IPS DF 19.7 (cell line): ENCODE results near the gene ARHGEF37.
"Not testable (repeated sequence)": the region's sequence is repeated elsewhere in the genome, so short reads cannot be mapped to it uniquely, and the experiment has no call there.

Experiments used
- DNase-seq: peaks from one replicate; pipeline ENCODE4 v3.0.0-alpha.2; 2013; ENCODE audit warnings: low read depth, low spot score

The ARHGEF37 gene

GRCh38 chr5:149647334-149647733, 66.0 kb downstream of the ARHGEF37 start:
- no peak for DNase-seq

GRCh38 chr5:149648464-149649393, 67.4 kb downstream of the ARHGEF37 start:
- DNase-seq, result not testable (repeated sequence)

- DNase-seq, result not testable (repeated sequence)
These were observed 68.4 kb downstream of the ARHGEF37 start for GRCh38 chr5:149649730-149650129.

DNA sequence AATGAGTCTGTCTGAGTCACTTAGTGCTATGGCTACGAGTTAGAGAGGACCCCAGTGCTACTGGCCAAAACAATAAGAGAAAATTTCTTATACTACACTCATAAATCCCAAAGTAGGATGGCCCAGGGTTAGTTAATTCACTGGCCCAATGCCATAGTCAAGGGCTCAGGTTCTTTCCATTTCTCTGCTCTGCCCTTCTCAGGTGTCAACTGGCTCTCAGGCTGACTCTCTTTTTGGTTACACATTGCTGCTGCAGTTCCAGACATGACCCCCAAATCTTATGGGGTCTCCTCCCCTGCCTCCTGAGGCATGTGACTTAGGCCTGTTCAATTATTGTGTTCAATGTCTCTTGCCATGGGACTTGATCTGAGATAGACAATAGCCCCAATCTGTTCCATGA, 70.4 kb downstream of the ARHGEF37 start:
- no peak for DNase-seq

GRCh38 chr5:149652697-149653096, 71.4 kb downstream of the ARHGEF37 start:
- DNase-seq, result no peak

DNA sequence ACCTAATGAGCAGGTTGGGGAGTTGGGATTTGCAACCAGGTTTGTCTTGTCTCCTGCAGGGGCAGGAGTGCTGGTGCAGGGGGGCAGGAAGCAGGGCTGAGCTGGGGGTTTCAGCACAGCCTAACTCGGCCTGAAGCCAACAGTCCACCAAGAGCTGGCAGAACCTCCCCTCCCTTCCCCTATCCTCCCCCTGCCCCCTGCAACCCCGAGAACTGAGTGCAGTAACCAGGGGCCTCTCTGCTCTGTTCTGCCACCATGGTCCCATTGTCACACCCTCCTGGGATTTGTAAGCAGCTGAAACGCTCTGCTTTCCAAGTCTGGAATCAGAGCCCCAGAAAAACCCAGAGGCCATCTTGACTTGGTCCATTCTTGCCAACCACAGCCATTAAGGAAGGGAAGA, 72.9 kb downstream of the ARHGEF37 start:
- DNase-seq, result no peak

GRCh38 chr5:149654883-149655505, 73.7 kb downstream of the ARHGEF37 start:
- no peak for DNase-seq

GRCh38 chr5:149656576-149657182, 75.4 kb downstream of the ARHGEF37 start:
- peak; percentile 33 for DNase-seq

DNA sequence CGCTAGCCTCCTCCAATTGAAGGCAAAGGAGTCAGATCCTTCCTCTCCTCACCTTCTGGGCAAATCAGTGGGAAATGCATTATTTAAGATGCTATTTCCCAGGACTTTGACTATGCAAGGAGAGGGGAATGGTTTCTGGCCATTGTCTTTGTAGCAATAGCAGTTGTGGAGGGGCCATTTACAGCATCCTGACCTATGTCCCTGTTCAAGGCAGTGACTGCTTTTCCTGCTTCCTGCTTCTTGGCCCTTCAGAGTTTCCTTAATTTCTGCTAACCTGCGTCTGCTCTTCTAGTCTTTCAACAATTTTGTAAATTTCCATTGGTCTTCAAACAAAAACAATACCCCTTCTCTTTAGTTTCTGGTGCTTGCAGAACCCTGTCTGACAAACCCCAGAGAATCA, 76.0 kb downstream of the ARHGEF37 start:
- no peak for DNase-seq

DNA sequence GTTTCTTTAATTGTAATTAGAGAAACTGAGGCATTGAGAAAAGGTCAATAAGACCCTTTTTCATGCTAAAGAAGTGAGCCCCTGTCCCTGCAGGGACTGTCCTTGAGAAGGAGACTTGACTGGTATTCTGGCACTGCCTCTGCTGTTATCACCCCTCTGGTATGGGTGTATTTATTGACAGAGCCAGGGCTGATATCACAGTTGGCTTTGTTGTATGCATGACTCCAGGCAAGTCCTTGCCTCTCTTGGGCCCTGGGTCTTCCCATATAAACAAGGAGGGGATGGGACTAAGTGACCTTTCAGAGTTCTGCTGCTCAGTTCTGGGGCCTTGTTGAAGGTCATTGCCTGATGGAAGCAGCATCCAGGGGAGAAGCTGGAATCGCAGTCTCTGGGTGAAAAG, 77.0 kb downstream of the ARHGEF37 start:
- no peak for DNase-seq

DNA sequence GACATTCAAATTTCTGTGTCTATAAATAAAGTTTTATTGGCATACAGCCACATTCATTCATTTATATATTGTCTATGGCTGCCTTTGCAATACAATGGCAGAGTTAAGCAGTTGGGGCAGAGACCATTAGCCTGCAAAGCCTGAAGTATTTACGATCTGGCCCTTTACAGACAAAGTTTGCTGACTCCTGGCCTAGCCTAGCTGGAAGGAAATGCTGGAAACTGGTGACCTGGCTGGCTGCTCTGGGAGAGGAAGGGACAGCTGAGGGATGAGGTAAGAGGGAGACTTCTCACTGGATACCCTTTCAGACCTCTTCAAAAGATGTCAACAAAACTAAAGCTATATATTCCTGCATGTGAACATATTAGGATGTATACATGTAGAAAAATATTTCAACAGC, 82.8 kb downstream of the ARHGEF37 start:
- no peak for DNase-seq

GRCh38 chr5:149664666-149665415, 83.5 kb downstream of the ARHGEF37 start:
- DNase-seq, result no peak

DNA sequence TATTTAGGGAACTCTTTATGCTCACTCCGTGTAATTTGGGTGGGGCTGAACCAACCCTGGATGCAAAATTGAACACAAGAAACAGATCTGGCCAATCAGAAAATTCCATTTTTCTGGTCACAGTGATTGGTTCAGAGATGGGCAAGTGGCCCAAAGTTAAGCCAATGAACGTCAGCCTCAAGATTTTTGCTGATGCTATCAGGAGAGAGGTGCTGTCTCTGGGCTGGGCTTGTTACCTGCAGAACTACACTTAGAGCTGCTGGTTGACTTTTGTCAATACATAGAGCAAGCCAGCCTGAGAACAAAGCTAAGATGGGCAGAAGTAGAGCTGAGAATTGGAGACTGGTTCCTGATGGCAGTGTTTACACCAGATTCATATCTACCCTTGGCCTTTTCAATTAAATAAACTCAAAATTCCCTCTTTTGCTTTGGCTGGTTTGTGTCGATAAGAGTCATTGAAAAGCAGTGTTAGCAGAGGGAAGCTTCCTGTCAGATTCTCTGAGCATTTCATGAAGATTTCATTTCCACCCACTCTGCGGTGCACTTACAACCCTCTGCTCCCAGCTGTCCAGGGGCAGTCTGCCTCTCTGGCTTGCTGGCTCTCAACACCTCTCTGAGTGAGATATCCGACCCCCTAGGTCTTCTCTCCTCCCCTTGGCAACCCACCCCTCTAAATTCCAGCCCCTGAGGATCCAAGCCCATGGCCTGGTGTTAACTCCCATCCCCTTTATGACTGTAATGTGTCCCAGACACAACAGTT, 84.3 kb downstream of the ARHGEF37 start:
- no peak for DNase-seq

- no peak for DNase-seq
These were observed 85.0 kb downstream of the ARHGEF37 start for GRCh38 chr5:149666212-149666852.

DNA sequence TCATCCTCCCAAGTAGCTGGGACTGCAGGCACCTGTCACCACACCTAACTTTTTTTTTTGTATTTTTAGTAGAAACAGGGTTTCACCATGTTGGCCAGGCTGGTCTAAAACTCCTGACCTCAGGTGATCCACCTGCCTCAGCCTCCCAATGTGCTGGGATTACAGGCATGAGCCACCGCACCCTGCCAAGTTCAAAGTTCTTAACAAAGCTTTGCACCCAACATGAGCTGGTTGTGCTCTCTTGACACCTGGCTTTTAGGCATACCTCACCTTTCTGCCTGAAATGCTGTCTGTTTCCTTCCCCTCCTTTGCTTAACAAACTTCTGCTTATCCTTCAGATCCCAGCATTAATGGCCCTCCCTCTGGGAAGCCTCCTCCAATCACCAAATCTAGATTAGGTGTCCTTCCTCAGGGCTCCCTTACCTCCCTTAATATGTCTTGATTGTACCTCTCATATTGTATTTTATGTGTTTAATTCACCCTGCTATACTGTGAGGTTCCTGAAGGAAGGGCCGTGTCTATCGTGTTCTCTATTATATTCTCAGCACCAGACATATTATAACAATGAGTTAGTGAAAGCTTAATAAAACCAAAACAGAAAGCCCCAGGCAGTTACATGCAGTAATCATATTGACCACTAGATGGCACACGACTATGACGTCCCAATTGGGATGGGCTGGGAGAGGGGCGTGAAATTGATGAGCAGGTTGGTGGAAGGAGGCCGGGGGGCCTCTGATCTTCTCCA, 86.0 kb downstream of the ARHGEF37 start:
- no peak for DNase-seq

- no peak for DNase-seq
These were observed 86.6 kb downstream of the ARHGEF37 start for GRCh38 chr5:149667829-149668330.

- not testable (repeated sequence) for DNase-seq
These were observed 88.0 kb downstream of the ARHGEF37 start for GRCh38 chr5:149669273-149669672.

GRCh38 chr5:149671544-149671943, 90.2 kb downstream of the ARHGEF37 start:
- DNase-seq, result no peak

GRCh38 chr5:149672701-149673476, 91.6 kb downstream of the ARHGEF37 start:
- DNase-seq, result no peak
